K562 (cell line): ENCODE measurements around the gene PPP4R3B. TPM values are rescaled to one million over a fixed set of nuclear protein-coding genes. Genes with fewer than 3 reads are reported as not detected.

Experiments used
- ATAC-seq: fragments of 200-7000 bp; cut with Tn5 transposase; 3 replicates; pipeline ENCODE4 v1.9.1; 2020; ENCODE audit warnings: moderate library complexity
- BruUV-seq: library from RNA; stranded (reverse); fragments of 400-500 nt; replicated peaks from 2 replicates; lab custom pipeline; 2021; lab: Mats Ljungman, UMichigan
- CTCF ChIA-PET: fragments of 300-600 bp; formaldehyde crosslinking; extraction: SDS; loops from one replicate; lab custom pipeline; 2021; ENCODE audit warnings: low intra/inter-chr PET ratio; lab: Yijun Ruan, JAX
- POLR2A ChIA-PET: fragments of 300-600, 350-650 bp; sonication (Branson Sonifier 250); formaldehyde crosslinking; extraction: SDS; loops from one replicate; lab custom pipeline; 2021; ENCODE audit warnings: antibody characterized with exemption, inconsistent platforms; lab: Yijun Ruan, JAX
- DNase-seq, 4 experiments: peaks; one replicate each; pipeline versions ENCODE4 v3.0.0 to v3.0.0-alpha.2; 2011 to 2018; ENCODE audit warnings: low spot score in 3 of 4, mixed read lengths in 3 of 4; ENCODE audit errors: extremely low read depth in 1 of 4
- FAIRE-seq: peaks from 2 replicates; lab custom pipeline; 2011; peaks lifted over from hg19 to GRCh38; lab: Jason Lieb, UNC
- H2AFZ ChIP-seq: 2 replicates; pipeline ENCODE4 v1.6.0; 2011; ENCODE audit warnings: low read depth, low read length, control low read depth, inconsistent platforms
- H3K27ac ChIP-seq: fragments of 200-600 bp; 3 replicates; pipeline ENCODE4 v1.8.0; 2011; ENCODE audit warnings: low read depth, mild to moderate bottlenecking, control low read depth, inconsistent platforms, low read length, moderate library complexity, mixed read lengths; ENCODE audit errors: extremely low read depth
- H3K27me3 ChIP-seq, 2 experiments: fragments of 300-600 bp in 1 of 2; 2 replicates in 1 of 2; 3 replicates in 1 of 2; pipeline versions ENCODE4 v1.6.0 to v1.8.0; 2011; ENCODE audit warnings: inconsistent platforms in 2 of 2, low read length in 2 of 2, mild to moderate bottlenecking in 1 of 2, mixed read lengths in 1 of 2, moderate library complexity in 1 of 2; ENCODE audit not compliant: control insufficient read depth in 2 of 2, insufficient read depth in 2 of 2
- H3K36me3 ChIP-seq: fragments of 300-600 bp; 3 replicates; pipeline ENCODE4 v1.8.0; 2011; ENCODE audit warnings: mild to moderate bottlenecking, low read length, inconsistent platforms; ENCODE audit not compliant: control insufficient read depth, insufficient read depth
- H3K4me1 ChIP-seq, 2 experiments: fragments of 200-600 bp in 1 of 2; replicated peaks in 1 of 2; 2 replicates in 1 of 2; 3 replicates in 1 of 2; pipeline versions ENCODE4 v1.5.1 to v1.8.0; 2011; ENCODE audit warnings: inconsistent platforms in 2 of 2, low read length in 2 of 2, mild to moderate bottlenecking in 1 of 2, mixed read lengths in 1 of 2, moderate library complexity in 1 of 2; ENCODE audit not compliant: control insufficient read depth in 2 of 2, insufficient read depth in 2 of 2
- H3K4me2 ChIP-seq: 2 replicates; pipeline ENCODE4 v1.6.1; 2011; ENCODE audit warnings: low read length, control low read depth, inconsistent platforms, mixed read lengths; ENCODE audit not compliant: insufficient read depth
- H3K4me3 ChIP-seq: fragments of 200-600 bp; sonication (generic), shearing (Covaris generic); 2 replicates; pipeline ENCODE4 v1.5.1; 2016; ENCODE audit warnings: control low read depth, inconsistent platforms
- H3K79me2 ChIP-seq: fragments of 200-600 bp; 3 replicates; pipeline ENCODE4 v1.8.0; 2011; ENCODE audit warnings: low read length, inconsistent platforms; ENCODE audit not compliant: control insufficient read depth, insufficient read depth
- H3K9ac ChIP-seq, 2 experiments: 2 replicates each; pipeline versions ENCODE4 v1.6.0 to v1.6.1; 2011; ENCODE audit warnings: low read depth in 2 of 2, low read length in 2 of 2, control low read depth in 1 of 2, inconsistent platforms in 1 of 2, mild to moderate bottlenecking in 1 of 2, mixed read lengths in 1 of 2; ENCODE audit not compliant: insufficient read depth in 1 of 2
- H3K9me1 ChIP-seq: one replicate; pipeline ENCODE4 v1.6.0; 2011; ENCODE audit warnings: inconsistent platforms, mild to moderate bottlenecking, low read length, moderate library complexity; ENCODE audit not compliant: control insufficient read depth, insufficient read depth
- H3K9me3 ChIP-seq: replicated peaks from 2 replicates; pipeline ENCODE4 v1.5.1; 2011; ENCODE audit warnings: low read depth, low read length, inconsistent platforms; ENCODE audit not compliant: control insufficient read depth, insufficient read depth
- H4K20me1 ChIP-seq: replicated peaks from 2 replicates; pipeline ENCODE4 v1.6.1; 2011; ENCODE audit warnings: low read length, inconsistent platforms, mixed read lengths; ENCODE audit not compliant: control insufficient read depth, insufficient read depth
- CHCHD3 ChIP-seq: fragments of 250-450 bp; sonication (Bioruptor Pico); IDR thresholded peaks from 2 replicates; pipeline ENCODE4 v2.1.2; 2022; ENCODE audit warnings: mild to moderate bottlenecking
- CTBP1 ChIP-seq: fragments of 450-650 bp; IDR thresholded peaks from 2 replicates; pipeline ENCODE4 v1.6.1; 2016; ENCODE audit warnings: borderline replicate concordance
- DDX20 ChIP-seq: fragments of 450-650 bp; IDR thresholded peaks from 2 replicates; pipeline ENCODE4 v1.6.1; 2016; ENCODE audit warnings: missing genetic modification characterization, low read depth, mild to moderate bottlenecking, missing compliant biosample characterization, moderate library complexity
- GTF2B ChIP-seq: IDR thresholded peaks from 2 replicates; pipeline ENCODE4 v1.6.1; 2011; ENCODE audit not compliant: insufficient read length; ENCODE audit errors: extremely low read depth
- IRF9 ChIP-seq: fragments of 450-650 bp; IDR thresholded peaks from 2 replicates; pipeline ENCODE4 v1.6.1; 2016; ENCODE audit warnings: missing biosample characterization, missing genetic modification characterization
- JUND ChIP-seq, 2 experiments: IDR thresholded peaks; 2 replicates in 1 of 2; 3 replicates in 1 of 2; pipeline ENCODE4 v1.6.1; 2011; ENCODE audit warnings: borderline replicate concordance in 2 of 2, low read depth in 2 of 2, low read length in 2 of 2, improper control_type of control experiment in 1 of 2, missing biosample characterization in 1 of 2, missing genetic modification characterization in 1 of 2, missing genetic modification reagents in 1 of 2
- NCOA4 ChIP-seq: fragments of 450-650 bp; IDR thresholded peaks from 2 replicates; pipeline ENCODE4 v1.6.1; 2018; ENCODE audit warnings: mild to moderate bottlenecking; ENCODE audit not compliant: partially characterized antibody
- NFE2 ChIP-seq: IDR thresholded peaks from 2 replicates; pipeline ENCODE4 v1.6.1; 2014; ENCODE audit warnings: antibody characterized with exemption, low read depth
- NR2F6 ChIP-seq: fragments of 450-650 bp; formaldehyde crosslinking; IDR thresholded peaks from 2 replicates; pipeline ENCODE4 v1.4.0; 2020; ENCODE audit warnings: mild to moderate bottlenecking
- SNAPC5 ChIP-seq: fragments of 250-450 bp; sonication (Bioruptor Pico); IDR thresholded peaks from 2 replicates; pipeline ENCODE4 v1.8.0; 2021; ENCODE audit warnings: moderate library complexity, mild to moderate bottlenecking, inconsistent platforms
- TCF7L2 ChIP-seq: fragments of 150-350 bp; IDR thresholded peaks from 2 replicates; pipeline ENCODE4 v1.6.1; 2016; ENCODE audit warnings: low read depth, mild to moderate bottlenecking, low read length, moderate library complexity
- ZNF766 ChIP-seq: fragments of 200-800 bp; sonication (Bioruptor generic); conservative IDR thresholded peaks from 2 replicates; pipeline ENCODE4 v1.6.1; 2016; ENCODE audit warnings: missing genetic modification characterization, missing compliant biosample characterization
- WGBS: fragments of 100-300 bp; shearing (Covaris generic); methylation state at CpG from one replicate; pipeline ENCODE4 v1.1.6; 2016; ENCODE audit warnings: low coverage, mixed read lengths; ENCODE audit not compliant: insufficient coverage; ENCODE audit errors: missing lambda C conversion rate; 5-methylcytosine and 5-hydroxymethylcytosine counted together
- in situ Hi-C: fragments of 300-500 bp; cut with MboI; formaldehyde crosslinking; loops from 4 replicates; pipeline ENCODE4 v1.15.0; 2018; ENCODE audit warnings: inconsistent platforms, mixed read lengths
- intact Hi-C: fragments of 100-400 bp; cut with micrococcal nuclease; formaldehyde crosslinking; loops from 2 replicates; pipeline ENCODE4 v1.14.2; 2022
- polyA plus RNA-seq, 8 experiments: library from polyadenylated mRNA; depleted of rRNA in 4 of 8; stranded (reverse) in 5 of 8; unstranded in 3 of 8; fragments of >200 nt; fragmentation: Nextera tagmentation in 2 of 8; fragmentation: Illumina TruSeq in 1 of 8; extraction: Ambion mirVana in 2 of 8; extraction: Trizol in 1 of 8; gene quantifications; 2 replicates each; pipeline versions ENCODE4 v1.2.1 to v1.2.3, GENCODE V29; 2011 to 2014; ENCODE audit warnings: inconsistent platforms in 1 of 8, missing spikeins in 1 of 8
- total RNA-seq, 7 experiments: library from RNA; depleted of rRNA in 6 of 7; stranded (reverse); fragments of >200 nt in 6 of 7; fragmentation: Illumina TruSeq in 2 of 7; extraction: Trizol in 2 of 7; gene quantifications; 2 replicates each; pipeline versions ENCODE4 v1.2.1 to v1.2.3, GENCODE V29; 2011 to 2021; ENCODE audit warnings: low replicate concordance in 1 of 7

Gene PPP4R3B
- total and polyA plus RNA-seq, 9 of the 15 experiments (the other 6 are each of a cell fraction or from before 2014, with no cell fraction given) = 13.2 to 59.2 (median 41.9) TPM

- no TSS peak for BruUV-seq
- POLR2A ChIA-PET = interaction anchor here (0.6 to 0.8 kb wide), 2 partner anchors 38 to 1115 kb away, joined by 3 to 4 read pairs; partner anchors contain the start of gene CFAP36
- in situ Hi-C loops (no loop called here), intact Hi-C loops (no loop called here)
- CTCF ChIA-PET = no interaction called here
- Histone ChIP-seq H3K27me3 (no peaks in the 10 kb centered on the region), H3K79me2 (no peaks in the 10 kb centered on the region), H3K9me1 (no peaks in the 10 kb centered on the region), H3K27ac (no peak overlapping the region), H3K36me3 (peaks cover 68% of the 10 kb centered on the region; the same call in 2 of the 3 replicates), H2AFZ (no peak overlapping the region), H3K9me3 (no peaks in the 10 kb centered on the region; the same call in 1 of the 2 replicates), H4K20me1 (no peaks in the 10 kb centered on the region), H3K4me3 (no peak overlapping the region), H3K4me1 (no peaks in the 10 kb centered on the region), H3K9ac (no peak overlapping the region), H3K4me2 (no peak overlapping the region)
- DNase-seq = no peak
- 97% methylated on average over 9 of the region's 9 CpGs for WGBS
- ATAC-seq = no peak
- no peak for FAIRE-seq
- TF ChIP-seq NCOA4 = no peak
- no peak for TF ChIP-seq SNAPC5 (CRISPR knock-in tag)
- no peak for TF ChIP-seq IRF9 (tag)
- TF ChIP-seq GTF2B = no peak
- TF ChIP-seq TCF7L2 = no peak
- no peak for TF ChIP-seq ZNF766 (CRISPR knock-in tag)
- no peak for TF ChIP-seq JUND (IDR thresholded peaks at IDR 0.05; ENCODE audit: borderline replicate concordance, low read depth, low read length)
- TF ChIP-seq JUND (tag; IDR thresholded peaks at IDR 0.05; ENCODE audit: borderline replicate concordance, low read depth, low read length) = no peak
- no peak for TF ChIP-seq CHCHD3
- no peak for TF ChIP-seq NFE2
- no peak for TF ChIP-seq CTBP1
- no peak for TF ChIP-seq DDX20
- TF ChIP-seq NR2F6 = no peak
Observed at GRCh38 chr2:55556809-55557208, 60.6 kb downstream of the PPP4R3B start.
